SJSA1 (cell line): ENCODE measurements around the gene FAM72B. TPM values are rescaled to one million over a fixed set of nuclear protein-coding genes. Genes with fewer than 3 reads are reported as not detected.
A peak's percentile ranks its signal among the peaks of the same experiment; 100 is the strongest.
"Not testable (repeated sequence)": the region's sequence is repeated elsewhere in the genome, so short reads cannot be mapped to it uniquely, and the experiment has no call there.

Experiments
- DNase-seq, 2 experiments: peaks; one replicate each; pipeline ENCODE4 v3.0.0-alpha.2; 2015 to 2020; ENCODE audit warnings: low spot score in 2 of 2, low read depth in 1 of 2
- H3K27ac ChIP-seq: fragments of 250-450 bp; sonication (Bioruptor Pico); 2 replicates; pipeline ENCODE4 v1.5.1; 2020; ENCODE audit warnings: mild to moderate bottlenecking, moderate library complexity
- H3K27me3 ChIP-seq: fragments of 250-450 bp; sonication (Bioruptor Pico); replicated peaks from 2 replicates; pipeline ENCODE4 v1.5.1; 2020; ENCODE audit warnings: mild to moderate bottlenecking, moderate library complexity
- H3K36me3 ChIP-seq: fragments of 250-450 bp; sonication (Bioruptor Pico); 2 replicates; pipeline ENCODE4 v1.5.1; 2020; ENCODE audit warnings: mild to moderate bottlenecking
- H3K4me1 ChIP-seq: fragments of 250-450 bp; sonication (Bioruptor Pico); replicated peaks from 2 replicates; pipeline ENCODE4 v1.6.1; 2021; ENCODE audit warnings: mild to moderate bottlenecking
- H3K4me3 ChIP-seq: fragments of 250-450 bp; sonication (Bioruptor Pico); 2 replicates; pipeline ENCODE4 v1.5.1; 2020; ENCODE audit warnings: mild to moderate bottlenecking
- H3K9me3 ChIP-seq: fragments of 250-450 bp; sonication (Bioruptor Pico); replicated peaks from 2 replicates; pipeline ENCODE4 v1.5.1; 2020; ENCODE audit warnings: mild to moderate bottlenecking
- total RNA-seq: library from RNA; depleted of rRNA; stranded (reverse); fragments of >200 nt; shearing (Covaris generic); gene quantifications from 2 replicates; pipeline ENCODE4 v1.2.3, GENCODE V29; 2014; rRNA removed

FAM72B gene
- total RNA-seq, 1 experiment from 2014 or later = 9.6 TPM

DNA sequence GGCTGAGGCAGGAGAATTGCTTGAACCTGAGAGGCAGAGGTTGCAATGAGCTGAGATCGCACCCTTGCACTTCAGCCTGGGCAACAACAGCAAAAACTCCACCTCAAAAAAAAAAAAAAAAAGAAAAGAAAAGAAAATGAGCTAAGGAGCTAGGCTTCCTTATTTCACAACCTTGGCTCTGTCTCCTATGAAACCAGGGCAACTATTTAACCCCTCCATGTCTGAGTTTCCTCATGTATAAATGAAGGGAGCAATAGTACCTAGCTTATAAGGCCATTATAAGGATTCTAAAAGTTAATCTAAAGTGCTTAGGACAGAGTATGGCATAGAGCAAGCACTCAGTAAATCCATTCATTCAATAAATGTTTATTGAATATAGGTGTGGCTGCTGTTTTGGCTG, 32.8 kb downstream of the FAM72B start:
- H3K4me1 ChIP-seq, H3K4me3 ChIP-seq, H3K27ac ChIP-seq, DNase-seq, H3K36me3 ChIP-seq, H3K27me3 ChIP-seq, H3K9me3 ChIP-seq: not testable (repeated sequence)

DNA sequence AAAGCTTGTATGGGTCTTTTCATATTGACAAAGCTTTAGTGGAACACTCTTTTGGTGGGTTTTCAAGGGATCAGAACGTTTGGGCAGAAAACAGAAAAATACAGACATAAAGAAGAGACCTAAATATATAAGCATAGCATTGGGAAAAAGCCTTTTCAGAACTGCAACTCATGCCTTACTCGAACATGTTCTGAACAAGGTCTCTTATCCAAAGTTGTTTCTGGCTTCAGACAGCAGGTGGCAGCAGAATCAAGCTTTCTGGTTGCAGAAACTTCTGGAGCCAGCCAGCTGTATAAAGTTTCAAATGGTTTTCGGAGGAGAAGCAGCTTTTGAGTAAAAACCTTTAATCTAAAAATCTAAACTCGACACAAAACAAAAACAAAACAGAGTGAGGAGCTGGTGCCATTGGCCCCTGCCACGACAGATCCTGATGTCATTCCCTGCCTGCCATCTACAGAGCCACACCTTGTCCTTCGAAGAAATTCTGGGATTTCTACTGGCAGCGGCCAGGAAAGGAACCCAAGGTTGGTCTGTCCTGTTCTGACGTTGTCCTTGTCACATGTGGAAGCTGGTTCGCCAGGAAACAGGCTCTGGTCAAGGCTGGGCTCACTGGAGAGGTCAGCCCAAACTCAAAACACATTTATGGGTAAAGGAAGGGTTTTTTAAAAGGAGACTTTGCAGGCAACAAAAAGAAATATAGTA, 35.5 kb downstream of the FAM72B start:
- not testable (repeated sequence) for DNase-seq, H3K9me3 ChIP-seq, H3K27ac ChIP-seq, H3K4me3 ChIP-seq, H3K4me1 ChIP-seq, H3K36me3 ChIP-seq, H3K27me3 ChIP-seq

GRCh38 chr1:121140393-121140792, 43.7 kb downstream of the FAM72B start:
- not testable (repeated sequence) for DNase-seq, H3K27ac ChIP-seq, H3K9me3 ChIP-seq, H3K4me3 ChIP-seq, H3K27me3 ChIP-seq, H3K4me1 ChIP-seq, H3K36me3 ChIP-seq

DNA sequence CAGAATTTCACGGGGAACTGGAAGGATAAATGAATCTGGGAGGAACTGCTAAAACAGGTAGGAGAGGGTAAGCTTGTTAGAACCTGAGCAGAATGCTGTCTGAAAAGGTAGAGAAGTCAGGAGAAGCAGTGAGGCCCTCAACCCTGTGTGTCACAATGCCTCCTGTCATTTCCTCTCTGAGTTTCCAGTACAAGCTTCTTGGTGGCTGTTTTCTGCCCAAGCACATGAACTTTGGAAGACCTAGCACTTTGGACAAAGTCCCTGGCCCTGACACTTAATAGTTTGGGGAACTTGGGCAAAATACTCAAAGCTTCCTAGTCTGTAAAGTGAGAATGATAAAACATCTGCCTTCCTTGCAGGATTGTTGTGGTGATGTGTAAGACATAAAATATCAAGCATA, 52.6 kb downstream of the FAM72B start:
- not testable (repeated sequence) for H3K4me1 ChIP-seq, DNase-seq

DNA sequence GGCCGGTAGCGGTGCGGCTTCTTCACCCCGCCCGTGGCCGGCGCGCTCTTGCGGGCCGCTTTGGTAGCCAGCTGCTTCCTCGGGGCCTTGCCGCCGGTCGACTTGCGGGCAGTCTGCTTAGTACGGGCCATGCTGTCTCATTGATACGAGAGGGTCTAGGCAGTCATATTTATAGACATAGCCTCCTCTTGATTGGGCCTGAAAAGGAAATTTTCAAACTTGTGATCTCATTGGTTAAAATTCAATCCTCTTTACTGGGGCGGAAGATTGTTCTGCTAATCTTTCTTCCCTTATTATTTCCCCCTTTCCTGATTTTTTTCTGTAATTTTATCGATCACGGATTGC, 65.7 kb downstream of the FAM72B start:
- peak overlapping the region; percentile 37 for H3K4me3 ChIP-seq
- H3K36me3 ChIP-seq, H3K9me3 ChIP-seq, H3K4me1 ChIP-seq, H3K27me3 ChIP-seq, H3K27ac ChIP-seq: not testable (repeated sequence)
- DNase-seq = peak in 1 of 2 experiments; percentile 31

More for the DNA sequence above, 52.6 kb downstream of the FAM72B start:
- not testable (repeated sequence) for H3K27me3 ChIP-seq, H3K4me3 ChIP-seq, H3K9me3 ChIP-seq, H3K36me3 ChIP-seq, H3K27ac ChIP-seq

Other genes with a start within 250 kb of the FAM72B start
- 32.1 and 33.7 TPM in 2 replicates for gene SRGAP2C, start 635 bp upstream of the FAM72B start, total RNA-seq